ENCODE results near the gene PDZD4. TPM values are rescaled to one million over a fixed set of nuclear protein-coding genes. Genes with fewer than 3 reads are reported as not detected.

Gene PDZD4
- total and polyA plus RNA-seq, 9 of the 15 experiments (the other 6 are each of a cell fraction or from before 2014, with no cell fraction given), result 0.05 to 0.38 (median 0.07) TPM; not detected in 5

GRCh38 chrX:153765138-153766079 is 64.9 kb downstream of the PDZD4 start (continued):
- no peak for TF ChIP-seq PCBP2 (IDR thresholded peaks at IDR 0.05; ENCODE audit: low read depth, low read length, poor library complexity, severe bottlenecking)
- TF ChIP-seq ZZZ3 (IDR thresholded peaks at IDR 0.05), result no peak
- no peak for TF ChIP-seq SMAD1 (IDR thresholded peaks at IDR 0.05; ENCODE audit: low read depth, low read length, partially characterized antibody)
- TF ChIP-seq HDGF (IDR thresholded peaks at IDR 0.05), result no peak
- TF ChIP-seq DACH1 (IDR thresholded peaks at IDR 0.05; ENCODE audit: partially characterized antibody), result no peak
- TF ChIP-seq BCOR (IDR thresholded peaks at IDR 0.05), result peak; percentile 46
- TF ChIP-seq RCOR1 (IDR thresholded peaks at IDR 0.05; ENCODE audit: borderline replicate concordance in 1 of 2, low read depth in 2 of 2, low read length in 2 of 2), result peak in 1 of 2 experiments; percentile 64; a peak in 2 of 4 replicates
- peak; percentile 64; the same call in 1 of the 2 replicates for TF ChIP-seq MTA3 (IDR thresholded peaks at IDR 0.05; ENCODE audit: borderline replicate concordance)
- no peak for TF ChIP-seq RFX7 (CRISPR knock-in tag; IDR thresholded peaks at IDR 0.05)
- no peak for TF ChIP-seq SNIP1 (IDR thresholded peaks at IDR 0.05; ENCODE audit: low read depth)
- no peak for TF ChIP-seq ZSCAN29 (IDR thresholded peaks at IDR 0.05)
- no peak for TF ChIP-seq CBX5 (IDR thresholded peaks at IDR 0.05; ENCODE audit: borderline replicate concordance, low read depth)
- no peak for TF ChIP-seq U2AF2 (optimal IDR thresholded peaks at IDR 0.05; ENCODE audit: low read depth, low read length)
- no peak for TF ChIP-seq SMAD2 (IDR thresholded peaks at IDR 0.05; ENCODE audit: low read depth, low read length)
- TF ChIP-seq POLR2H (tag; IDR thresholded peaks at IDR 0.05; ENCODE audit: low read depth), result peak; percentile 56; the same call in 1 of the 2 replicates
- TF ChIP-seq HMBOX1 (IDR thresholded peaks at IDR 0.05), result no peak
- TF ChIP-seq NFYB (IDR thresholded peaks at IDR 0.05; ENCODE audit: extremely low read depth, insufficient read length), result no peak
- TF ChIP-seq ZNF785 (CRISPR knock-in tag; IDR thresholded peaks at IDR 0.05), result no peak
- TF ChIP-seq POLR2A (conservative IDR thresholded peaks at IDR 0.05), result 0 out of 2 replicates have a peak, but pooled peaks have one; percentile 74
- TF ChIP-seq ESRRB (CRISPR knock-in tag; IDR thresholded peaks at IDR 0.05; ENCODE audit: borderline replicate concordance), result no peak
- TF ChIP-seq PHTF2 (CRISPR knock-in tag; IDR thresholded peaks at IDR 0.05), result no peak
- peak; percentile 88 for TF ChIP-seq MYC (IDR thresholded peaks at IDR 0.05; ENCODE audit: low read depth, low read length)
- TF ChIP-seq MYC (CRISPR knock-in tag; IDR thresholded peaks at IDR 0.05; ENCODE audit: borderline replicate concordance, low read depth), result no peak
- no peak for TF ChIP-seq IRF2 (CRISPR knock-in tag; IDR thresholded peaks at IDR 0.05)
- TF ChIP-seq THRAP3 (IDR thresholded peaks at IDR 0.05; ENCODE audit: borderline replicate concordance), result no peak
- TF ChIP-seq POLR2B (IDR thresholded peaks at IDR 0.05; ENCODE audit: low read depth, partially characterized antibody), result peak; percentile 27
- TF ChIP-seq PBX2 (CRISPR knock-in tag; IDR thresholded peaks at IDR 0.05; ENCODE audit: low read depth), result no peak
- no peak for TF ChIP-seq PBX2 (tag; conservative IDR thresholded peaks at IDR 0.05; ENCODE audit: low read depth)
- no peak for TF ChIP-seq DMBX1 (CRISPR knock-in tag; IDR thresholded peaks at IDR 0.05; ENCODE audit: borderline replicate concordance)

Measured in K562 (cell line).